HCT116 (cell line): Measurements from ENCODE around the gene ZNF182.
"Not testable (repeated sequence)": the region's sequence is repeated elsewhere in the genome, so short reads cannot be mapped to it uniquely, and the experiment has no call there.

Experiments used
- CEBPB ChIP-seq: IDR thresholded peaks from 2 replicates; pipeline ENCODE4 v1.6.1; 2012; ENCODE audit warnings: low read depth
- CTCF ChIP-seq, 3 experiments: fragments of 200-600 bp in 1 of 3; sonication (generic) in 1 of 3; IDR thresholded peaks in 2 of 3; conservative IDR thresholded peaks in 1 of 3; 2 replicates each; pipeline ENCODE4 v1.5.1; 2012 to 2017; ENCODE audit warnings: low read depth in 2 of 3, low read length in 2 of 3, antibody characterized with exemption in 1 of 3, borderline replicate concordance in 1 of 3, control low read depth in 1 of 3, mild to moderate bottlenecking in 1 of 3, mixed read lengths in 1 of 3, mixed run types in 1 of 3, moderate library complexity in 1 of 3; ENCODE audit not compliant: insufficient read depth in 1 of 3
- FOSL1 ChIP-seq: IDR thresholded peaks from 2 replicates; pipeline ENCODE4 v1.6.1; 2012; ENCODE audit warnings: low read depth
- JUND ChIP-seq: IDR thresholded peaks from 2 replicates; pipeline ENCODE4 v1.6.1; 2012
- POLR2A ChIP-seq: IDR thresholded peaks from 2 replicates; pipeline ENCODE4 v1.7.0; 2011; ENCODE audit warnings: borderline replicate concordance; ENCODE audit not compliant: insufficient read depth, insufficient read length; ENCODE audit errors: extremely low read depth
- POLR2AphosphoS5 ChIP-seq: IDR thresholded peaks from 2 replicates; pipeline ENCODE4 v1.6.1; 2011; ENCODE audit warnings: mild to moderate bottlenecking, low read depth, low read length, moderate library complexity
- SIN3A ChIP-seq: IDR thresholded peaks from 2 replicates; pipeline ENCODE4 v1.6.1; 2012; ENCODE audit warnings: low read depth
- SP1 ChIP-seq: IDR thresholded peaks from 2 replicates; pipeline ENCODE4 v1.6.1; 2012; ENCODE audit warnings: low read depth

- TF ChIP-seq POLR2AphosphoS5; POLR2A; CTCF (IDR thresholded peaks at IDR 0.05 in 2 of 3, conservative IDR thresholded peaks at IDR 0.05 in 1 of 3; ENCODE audit: borderline replicate concordance in 1 of 3, insufficient read depth in 1 of 3, low read depth in 2 of 3, low read length in 2 of 3); SIN3A; CEBPB; JUND; SP1; FOSL1: not testable (repeated sequence)
Observed at GRCh38 chrX:47958206-47958605, 45.6 kb downstream of the ZNF182 start.
